Kidney epithelial cell (primary cell): ENCODE results near the gene WBP2. TPM values are rescaled to one million over a fixed set of nuclear protein-coding genes. Genes with fewer than 3 reads are reported as not detected.

ENCODE experiments used
- DNase-seq: peaks from one replicate; pipeline ENCODE4 v3.0.0-alpha.2; 2010; ENCODE audit warnings: low read depth
- H3K27me3 ChIP-seq: 2 replicates; pipeline ENCODE4 v1.6.0; 2011; ENCODE audit warnings: low read length; ENCODE audit not compliant: control insufficient read depth, insufficient read depth
- H3K36me3 ChIP-seq: 2 replicates; pipeline ENCODE4 v1.5.1; 2011; ENCODE audit warnings: low read length; ENCODE audit not compliant: control insufficient read depth, insufficient read depth
- H3K4me3 ChIP-seq: 2 replicates; pipeline ENCODE4 v1.5.1; 2011; ENCODE audit warnings: low read depth, mild to moderate bottlenecking, control low read depth, low read length
- total RNA-seq: library from RNA; depleted of rRNA; stranded (reverse); fragments of >200 nt; gene quantifications from 2 replicates; pipeline ENCODE4 v1.2.3, GENCODE V29; 2015
- TF ChIP-seq, protein P1 (sequence below): IDR thresholded peaks from 2 replicates; pipeline ENCODE4 v1.5.1; 2011; ENCODE audit warnings: mild to moderate bottlenecking, moderate library complexity, low read length, control low read depth, inconsistent platforms; ENCODE audit not compliant: insufficient read depth, poor library complexity, severe bottlenecking

Gene WBP2
- total RNA-seq, 1 donor from 2014 or later: 105 TPM

DNA sequence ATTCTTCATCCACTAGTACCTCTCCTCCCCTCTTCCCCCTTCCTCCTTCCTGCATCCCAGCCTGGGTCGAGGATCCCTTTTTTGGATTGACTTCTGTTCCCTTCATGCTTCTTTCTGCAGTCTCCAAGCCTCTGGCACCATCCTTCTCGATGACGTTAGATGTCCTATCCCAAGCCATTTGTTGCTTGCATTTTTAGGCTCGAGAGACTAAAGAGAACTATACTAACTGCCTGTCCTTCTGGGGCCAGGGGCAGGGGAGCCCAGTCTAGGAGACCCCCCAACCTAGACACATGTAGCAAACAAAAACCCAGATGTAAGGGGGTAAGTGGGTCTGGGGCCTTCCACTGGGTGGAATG is 46.6 kb downstream of the WBP2 start:
- Histone ChIP-seq H3K36me3 (peaks cover 6% of the 10 kb centered on the region), H3K4me3 (no peak overlapping the region), H3K27me3 (no peaks in the 10 kb centered on the region)
- TF ChIP-seq, protein P1, sequence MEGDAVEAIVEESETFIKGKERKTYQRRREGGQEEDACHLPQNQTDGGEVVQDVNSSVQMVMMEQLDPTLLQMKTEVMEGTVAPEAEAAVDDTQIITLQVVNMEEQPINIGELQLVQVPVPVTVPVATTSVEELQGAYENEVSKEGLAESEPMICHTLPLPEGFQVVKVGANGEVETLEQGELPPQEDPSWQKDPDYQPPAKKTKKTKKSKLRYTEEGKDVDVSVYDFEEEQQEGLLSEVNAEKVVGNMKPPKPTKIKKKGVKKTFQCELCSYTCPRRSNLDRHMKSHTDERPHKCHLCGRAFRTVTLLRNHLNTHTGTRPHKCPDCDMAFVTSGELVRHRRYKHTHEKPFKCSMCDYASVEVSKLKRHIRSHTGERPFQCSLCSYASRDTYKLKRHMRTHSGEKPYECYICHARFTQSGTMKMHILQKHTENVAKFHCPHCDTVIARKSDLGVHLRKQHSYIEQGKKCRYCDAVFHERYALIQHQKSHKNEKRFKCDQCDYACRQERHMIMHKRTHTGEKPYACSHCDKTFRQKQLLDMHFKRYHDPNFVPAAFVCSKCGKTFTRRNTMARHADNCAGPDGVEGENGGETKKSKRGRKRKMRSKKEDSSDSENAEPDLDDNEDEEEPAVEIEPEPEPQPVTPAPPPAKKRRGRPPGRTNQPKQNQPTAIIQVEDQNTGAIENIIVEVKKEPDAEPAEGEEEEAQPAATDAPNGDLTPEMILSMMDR: no peak
- DNase-seq: no peak

DNA sequence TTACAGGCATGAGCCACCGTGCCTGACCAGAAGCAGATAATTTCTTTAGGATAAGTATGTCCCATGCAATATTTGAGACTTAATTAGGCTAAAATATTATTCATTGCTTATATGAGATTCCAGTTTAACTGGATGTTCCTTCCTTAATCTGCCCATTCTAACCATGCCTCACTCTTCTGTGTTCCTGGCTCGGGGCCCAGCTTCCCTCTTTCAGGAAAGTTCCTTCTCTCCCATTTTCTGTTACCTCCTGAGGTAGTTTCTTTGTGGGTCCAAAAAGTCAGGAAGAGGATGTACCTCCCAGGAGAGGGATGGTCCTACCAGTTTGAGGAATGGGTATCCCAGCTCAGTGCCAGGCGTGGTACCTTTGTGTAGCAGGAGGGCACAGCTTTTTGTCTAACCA is 47.3 kb downstream of the WBP2 start:
- Histone ChIP-seq H3K36me3 (peaks cover 5% of the 10 kb centered on the region), H3K4me3 (no peak overlapping the region), H3K27me3 (no peaks in the 10 kb centered on the region)
- TF ChIP-seq, protein P1: no peak
- no peak for DNase-seq

DNA sequence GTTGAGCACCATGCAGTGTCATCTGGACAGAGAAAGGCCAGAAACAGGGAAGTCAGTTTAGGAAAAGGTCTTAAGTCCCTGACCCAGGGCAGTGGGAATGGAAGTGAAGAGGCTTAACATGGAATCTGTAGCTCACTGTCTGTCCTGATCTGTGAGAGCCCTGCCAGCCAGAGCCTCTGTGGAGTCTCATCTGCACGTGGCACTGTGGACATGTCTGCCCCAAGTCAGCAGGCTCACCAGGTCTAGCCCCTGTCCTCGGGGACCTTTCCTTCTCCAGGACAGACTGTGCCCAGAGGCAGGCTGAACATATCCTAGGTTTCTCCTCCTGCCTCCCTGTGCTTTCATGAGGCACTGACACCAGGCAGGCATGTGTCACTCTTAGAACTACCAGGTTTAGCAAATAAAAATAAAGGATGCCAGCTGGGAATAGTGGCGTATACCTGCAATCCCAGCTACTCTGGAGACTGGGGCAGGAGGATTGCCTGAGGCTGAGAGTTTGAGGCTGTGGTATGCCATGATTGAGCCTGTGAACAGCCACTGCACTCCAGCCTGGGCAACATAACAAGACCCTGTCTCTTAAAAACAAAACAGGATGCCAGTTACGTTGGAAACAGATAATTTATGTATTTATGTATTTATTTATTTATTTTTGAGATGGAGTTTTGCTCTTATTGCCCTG is 48.2 kb downstream of the WBP2 start:
- no peak overlapping the region for H3K4me3 ChIP-seq
- TF ChIP-seq, protein P1: no peak
- no peaks in the 10 kb centered on the region for H3K27me3 ChIP-seq
- H3K36me3 ChIP-seq: peaks cover 1% of the 10 kb centered on the region
- DNase-seq: no peak

DNA sequence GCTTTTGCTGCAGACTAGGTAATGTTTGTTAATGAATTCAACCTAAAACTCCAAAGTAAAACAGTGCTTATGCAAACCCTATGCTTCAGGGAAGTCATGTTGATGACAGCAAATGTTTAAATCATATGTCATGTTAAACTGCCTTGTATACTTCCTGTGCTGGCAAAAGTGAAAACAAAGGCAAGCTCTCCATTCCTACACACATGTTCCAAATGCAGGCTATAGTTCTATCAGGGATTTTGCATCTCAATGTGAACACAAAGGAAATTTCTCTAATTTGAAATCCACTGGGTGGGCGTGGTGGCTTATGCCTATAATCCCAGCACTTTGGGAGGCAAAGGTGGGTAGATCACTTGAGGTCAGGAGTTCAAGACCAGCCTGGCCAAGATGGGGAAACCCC is 51.3 kb downstream of the WBP2 start:
- H3K4me3 ChIP-seq: no peak overlapping the region
- H3K36me3 ChIP-seq: no peaks in the 10 kb centered on the region
- TF ChIP-seq, protein P1: no peak
- DNase-seq: no peak
- H3K27me3 ChIP-seq: no peaks in the 10 kb centered on the region

DNA sequence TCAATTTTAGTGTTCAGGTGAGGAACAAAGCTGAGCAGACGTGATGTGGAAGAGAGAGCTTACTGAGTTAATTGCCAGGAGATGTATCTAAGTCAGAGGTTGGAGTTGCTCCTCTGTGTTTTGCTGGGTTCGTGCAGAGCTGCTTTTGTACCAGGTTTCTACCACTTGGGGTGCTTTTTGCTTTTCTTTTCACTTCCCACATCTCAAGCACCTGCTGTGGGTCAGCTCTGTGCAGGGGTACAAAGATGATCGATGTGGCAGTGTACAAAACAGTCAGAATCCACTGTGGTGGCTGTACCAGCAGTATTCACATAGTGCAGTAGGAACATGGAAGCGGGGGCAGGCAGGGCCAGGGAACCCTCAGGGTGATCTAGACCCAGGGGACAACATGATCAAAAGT is 55.7 kb downstream of the WBP2 start:
- Histone ChIP-seq H3K27me3 (no peaks in the 10 kb centered on the region), H3K36me3 (peaks cover 2% of the 10 kb centered on the region), H3K4me3 (no peak overlapping the region)
- TF ChIP-seq, protein P1: no peak
- DNase-seq: no peak
